ENCODE measurements around the gene PTPRM.

- TF ChIP-seq KLF8 (tag by site-specific recombination; IDR thresholded peaks at IDR 0.05): no peak
- TF ChIP-seq, protein P1, sequence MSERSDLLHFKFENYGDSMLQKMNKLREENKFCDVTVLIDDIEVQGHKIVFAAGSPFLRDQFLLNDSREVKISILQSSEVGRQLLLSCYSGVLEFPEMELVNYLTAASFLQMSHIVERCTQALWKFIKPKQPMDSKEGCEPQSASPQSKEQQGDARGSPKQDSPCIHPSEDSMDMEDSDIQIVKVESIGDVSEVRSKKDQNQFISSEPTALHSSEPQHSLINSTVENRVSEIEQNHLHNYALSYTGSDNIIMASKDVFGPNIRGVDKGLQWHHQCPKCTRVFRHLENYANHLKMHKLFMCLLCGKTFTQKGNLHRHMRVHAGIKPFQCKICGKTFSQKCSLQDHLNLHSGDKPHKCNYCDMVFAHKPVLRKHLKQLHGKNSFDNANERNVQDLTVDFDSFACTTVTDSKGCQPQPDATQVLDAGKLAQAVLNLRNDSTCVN (tag by site-specific recombination; optimal IDR thresholded peaks at IDR 0.05): no peak
- TF ChIP-seq, protein P2, sequence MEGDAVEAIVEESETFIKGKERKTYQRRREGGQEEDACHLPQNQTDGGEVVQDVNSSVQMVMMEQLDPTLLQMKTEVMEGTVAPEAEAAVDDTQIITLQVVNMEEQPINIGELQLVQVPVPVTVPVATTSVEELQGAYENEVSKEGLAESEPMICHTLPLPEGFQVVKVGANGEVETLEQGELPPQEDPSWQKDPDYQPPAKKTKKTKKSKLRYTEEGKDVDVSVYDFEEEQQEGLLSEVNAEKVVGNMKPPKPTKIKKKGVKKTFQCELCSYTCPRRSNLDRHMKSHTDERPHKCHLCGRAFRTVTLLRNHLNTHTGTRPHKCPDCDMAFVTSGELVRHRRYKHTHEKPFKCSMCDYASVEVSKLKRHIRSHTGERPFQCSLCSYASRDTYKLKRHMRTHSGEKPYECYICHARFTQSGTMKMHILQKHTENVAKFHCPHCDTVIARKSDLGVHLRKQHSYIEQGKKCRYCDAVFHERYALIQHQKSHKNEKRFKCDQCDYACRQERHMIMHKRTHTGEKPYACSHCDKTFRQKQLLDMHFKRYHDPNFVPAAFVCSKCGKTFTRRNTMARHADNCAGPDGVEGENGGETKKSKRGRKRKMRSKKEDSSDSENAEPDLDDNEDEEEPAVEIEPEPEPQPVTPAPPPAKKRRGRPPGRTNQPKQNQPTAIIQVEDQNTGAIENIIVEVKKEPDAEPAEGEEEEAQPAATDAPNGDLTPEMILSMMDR (tag by site-specific recombination; IDR thresholded peaks at IDR 0.05): no peak
- TF ChIP-seq PBX3 (CRISPR knock-in tag; IDR thresholded peaks at IDR 0.05): no peak
Measured at GRCh38 chr18:8409151-8409550, 842.0 kb downstream of the PTPRM start.

Measured in HEK293 (cell line).